DND-41 (cell line): Measurements from ENCODE around the gene RNF103.

ENCODE experiments used
- ATAC-seq: fragments of 200-7000 bp; cut with Tn5 transposase; 3 replicates; pipeline ENCODE4 v1.9.1; 2021; ENCODE audit warnings: low read depth; ENCODE audit not compliant: insufficient read depth
- DNase-seq: peaks from one replicate; pipeline ENCODE4 v3.0.0-alpha.2; 2020
- H2AFZ ChIP-seq: 2 replicates; pipeline ENCODE4 v1.6.0; 2012; ENCODE audit warnings: low read depth, low read length
- H3K27ac ChIP-seq: 2 replicates; pipeline ENCODE4 v1.5.1; 2012; ENCODE audit warnings: low read length, inconsistent platforms
- H3K27me3 ChIP-seq: fragments of 200-600 bp; sonication (generic); 2 replicates; pipeline ENCODE4 v1.6.0; 2012; ENCODE audit warnings: low read length, mild to moderate bottlenecking, inconsistent platforms; ENCODE audit not compliant: insufficient read depth, poor library complexity
- H3K36me3 ChIP-seq: 2 replicates; pipeline ENCODE4 v1.5.1; 2012; ENCODE audit warnings: low read length, inconsistent platforms; ENCODE audit not compliant: insufficient read depth
- H3K4me1 ChIP-seq: 2 replicates; pipeline ENCODE4 v1.5.1; 2012; ENCODE audit warnings: mild to moderate bottlenecking, low read length; ENCODE audit not compliant: insufficient read depth
- H3K4me2 ChIP-seq: 2 replicates; pipeline ENCODE4 v1.6.0; 2012; ENCODE audit warnings: mild to moderate bottlenecking, moderate library complexity, low read length, inconsistent platforms; ENCODE audit not compliant: insufficient read depth
- H3K4me3 ChIP-seq, 2 experiments: fragments of 200-600 bp in 1 of 2; shearing (Covaris generic) in 1 of 2; 2 replicates each; pipeline ENCODE4 v1.5.1; 2012 to 2016; ENCODE audit warnings: inconsistent platforms in 2 of 2, low read length in 2 of 2, mild to moderate bottlenecking in 2 of 2, low read depth in 1 of 2, moderate library complexity in 1 of 2
- H3K79me2 ChIP-seq: 2 replicates; pipeline ENCODE4 v1.6.0; 2012; ENCODE audit warnings: low read length, inconsistent platforms; ENCODE audit not compliant: insufficient read depth
- H3K9ac ChIP-seq: 2 replicates; pipeline ENCODE4 v1.6.0; 2012; ENCODE audit warnings: low read depth, mild to moderate bottlenecking, inconsistent platforms, low read length, moderate library complexity
- H3K9me3 ChIP-seq: 2 replicates; pipeline ENCODE4 v1.5.1; 2012; ENCODE audit warnings: low read length, moderate library complexity, mild to moderate bottlenecking, inconsistent platforms; ENCODE audit not compliant: insufficient read depth, severe bottlenecking
- H4K20me1 ChIP-seq: 2 replicates; pipeline ENCODE4 v1.6.0; 2012; ENCODE audit warnings: low read length; ENCODE audit not compliant: insufficient read depth
- CTCF ChIP-seq: IDR thresholded peaks from 2 replicates; pipeline ENCODE4 v1.5.1; 2012; ENCODE audit warnings: borderline replicate concordance, low read length, moderate library complexity, mild to moderate bottlenecking; ENCODE audit not compliant: poor library complexity, severe bottlenecking; ENCODE audit errors: extremely low read depth
- EZH2 ChIP-seq: IDR thresholded peaks from 3 replicates; pipeline ENCODE4 v1.6.1; 2012; ENCODE audit warnings: borderline replicate concordance, low read depth, mild to moderate bottlenecking, moderate library complexity, low read length, inconsistent platforms; ENCODE audit not compliant: severe bottlenecking

RNF103 gene

GRCh38 chr2:86603905-86604304 lies 19.8 kb downstream of the RNF103 start:
- Histone ChIP-seq H3K9me3 (no peaks in the 10 kb centered on the region), H3K27ac (no peak overlapping the region), H3K4me2 (no peak overlapping the region), H3K79me2 (no peaks in the 10 kb centered on the region), H3K4me1 (no peaks in the 10 kb centered on the region), H4K20me1 (no peaks in the 10 kb centered on the region), H3K27me3 (no peaks in the 10 kb centered on the region), H3K36me3 (peaks cover 37% of the 10 kb centered on the region), H2AFZ (no peak overlapping the region), H3K4me3 (no peak overlapping the region), H3K9ac (no peak overlapping the region)
- TF ChIP-seq EZH2 (no peak), CTCF (no peak)
- no peak for ATAC-seq
- no peak for DNase-seq

GRCh38 chr2:86598966-86599365 lies 24.7 kb downstream of the RNF103 start:
- TF ChIP-seq CTCF (no peak), EZH2 (no peak)
- Histone ChIP-seq H3K9ac (no peak overlapping the region), H3K9me3 (no peaks in the 10 kb centered on the region), H2AFZ (no peak overlapping the region), H3K79me2 (no peaks in the 10 kb centered on the region), H3K4me3 (no peak overlapping the region), H3K4me2 (no peak overlapping the region), H3K27ac (no peak overlapping the region), H3K27me3 (no peaks in the 10 kb centered on the region), H3K4me1 (no peaks in the 10 kb centered on the region), H3K36me3 (peaks cover 5% of the 10 kb centered on the region), H4K20me1 (no peaks in the 10 kb centered on the region)
- DNase-seq (no peak), ATAC-seq (no peak)

GRCh38 chr2:86596118-86596517 lies 27.5 kb downstream of the RNF103 start:
- Histone ChIP-seq H3K4me3 (no peak overlapping the region), H3K79me2 (no peaks in the 10 kb centered on the region), H3K4me1 (no peaks in the 10 kb centered on the region), H3K27me3 (no peaks in the 10 kb centered on the region), H3K9me3 (no peaks in the 10 kb centered on the region), H2AFZ (no peak overlapping the region), H3K36me3 (no peaks in the 10 kb centered on the region), H3K4me2 (no peak overlapping the region), H4K20me1 (no peaks in the 10 kb centered on the region), H3K27ac (no peak overlapping the region), H3K9ac (no peak overlapping the region)
- no peak for DNase-seq
- ATAC-seq, result no peak
- no peak for TF ChIP-seq EZH2
- no peak for TF ChIP-seq CTCF

GRCh38 chr2:86593266-86593665 lies 30.4 kb downstream of the RNF103 start:
- DNase-seq (no peak), ATAC-seq (no peak)
- Histone ChIP-seq H3K9me3 (no peaks in the 10 kb centered on the region), H3K9ac (no peak overlapping the region), H3K4me2 (no peak overlapping the region), H3K27ac (no peak overlapping the region), H3K4me3 (no peak overlapping the region), H3K27me3 (no peaks in the 10 kb centered on the region), H3K4me1 (no peaks in the 10 kb centered on the region), H3K36me3 (no peaks in the 10 kb centered on the region), H2AFZ (no peak overlapping the region), H4K20me1 (no peaks in the 10 kb centered on the region), H3K79me2 (no peaks in the 10 kb centered on the region)
- TF ChIP-seq EZH2 (no peak), CTCF (no peak)
